ENCODE results near the gene PDF.
"Not testable (repeated sequence)": the region's sequence is repeated elsewhere in the genome, so short reads cannot be mapped to it uniquely, and the experiment has no call there.

The PDF gene, protein sequence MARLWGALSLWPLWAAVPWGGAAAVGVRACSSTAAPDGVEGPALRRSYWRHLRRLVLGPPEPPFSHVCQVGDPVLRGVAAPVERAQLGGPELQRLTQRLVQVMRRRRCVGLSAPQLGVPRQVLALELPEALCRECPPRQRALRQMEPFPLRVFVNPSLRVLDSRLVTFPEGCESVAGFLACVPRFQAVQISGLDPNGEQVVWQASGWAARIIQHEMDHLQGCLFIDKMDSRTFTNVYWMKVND

DNA sequence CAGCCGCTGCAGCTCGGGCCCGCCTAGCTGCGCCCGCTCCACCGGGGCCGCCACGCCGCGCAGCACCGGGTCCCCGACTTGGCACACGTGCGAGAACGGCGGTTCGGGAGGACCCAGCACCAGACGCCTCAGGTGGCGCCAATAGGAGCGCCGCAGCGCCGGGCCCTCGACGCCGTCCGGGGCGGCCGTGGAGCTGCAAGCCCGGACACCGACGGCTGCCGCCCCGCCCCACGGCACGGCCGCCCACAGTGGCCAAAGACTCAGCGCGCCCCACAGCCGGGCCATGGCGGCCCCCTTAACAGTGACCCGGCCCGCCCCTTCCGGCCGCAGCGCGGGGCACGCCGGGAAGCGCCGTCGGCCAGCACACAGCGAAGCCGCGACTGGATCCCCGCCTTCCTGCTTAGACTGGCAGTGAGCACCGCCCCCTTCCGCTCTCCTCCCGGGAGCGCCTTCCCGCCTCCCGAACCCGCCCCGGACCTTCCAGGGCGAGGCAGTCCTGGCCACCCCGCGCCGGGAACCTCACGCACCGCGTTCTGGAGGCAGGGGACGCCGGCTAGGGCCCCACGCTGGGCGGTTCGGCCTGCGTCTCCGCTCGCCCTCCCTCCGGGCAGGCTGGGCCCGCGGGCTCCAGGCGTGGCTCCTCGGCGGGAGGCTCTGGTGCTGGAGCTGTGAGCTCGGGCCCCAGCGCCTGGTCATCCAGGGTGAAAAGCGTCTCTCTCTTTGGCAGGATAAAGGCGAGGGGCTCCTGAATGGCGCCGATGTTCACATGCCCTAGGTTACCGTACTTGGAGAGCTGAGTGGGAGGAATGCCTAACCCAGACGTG lies at the start of gene PDF:
Gene PDF, minus strand, starts transcription at position 303 of the 824 bp plus-strand sequence. Its CDS starts 18 bp downstream, at position 285.
- peak; percentile 96 for DNase-seq

DNA sequence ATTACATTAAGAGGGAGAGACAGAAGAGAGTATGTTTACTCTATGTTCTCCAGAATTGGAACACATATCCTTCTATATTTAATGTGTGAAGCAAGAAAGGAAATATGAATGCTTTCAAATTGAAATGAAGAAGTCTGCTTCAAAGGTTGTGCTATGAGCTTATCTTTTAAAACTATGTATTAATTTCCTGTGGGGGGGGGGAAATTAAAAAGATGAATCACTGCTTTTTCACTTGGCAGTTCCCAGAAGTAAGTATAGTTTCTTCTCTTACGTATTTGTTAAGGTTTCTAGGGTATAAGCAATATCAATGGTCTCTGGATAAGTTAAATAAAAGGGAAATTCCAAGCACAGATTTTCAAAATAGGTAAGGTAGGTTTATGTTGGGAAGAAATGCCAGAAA lies 48.4 kb upstream of the PDF start:
- DNase-seq = no peak

DNA sequence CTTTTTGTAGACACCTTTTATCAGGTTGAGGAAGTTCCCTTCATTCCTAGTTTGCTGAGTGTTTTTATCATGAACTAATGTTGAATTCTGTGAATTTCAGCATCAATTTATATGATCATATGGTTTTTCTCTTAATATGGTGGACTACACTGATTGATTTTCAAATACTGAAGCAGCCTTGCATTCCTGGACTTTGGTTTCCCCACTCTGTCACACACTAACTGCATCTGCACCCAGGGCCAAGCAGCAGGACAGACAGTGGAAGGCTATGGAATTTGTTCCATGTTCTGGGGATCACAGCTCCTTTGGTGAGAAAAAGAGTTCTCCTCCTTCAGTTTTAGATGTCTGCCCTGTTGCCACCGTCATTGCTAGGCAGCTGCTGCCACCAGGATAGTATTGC lies 47.6 kb upstream of the PDF start:
- no peak for DNase-seq

GRCh38 chr16:69376393-69377059 lies 46.1 kb upstream of the PDF start:
- DNase-seq = no peak

DNA sequence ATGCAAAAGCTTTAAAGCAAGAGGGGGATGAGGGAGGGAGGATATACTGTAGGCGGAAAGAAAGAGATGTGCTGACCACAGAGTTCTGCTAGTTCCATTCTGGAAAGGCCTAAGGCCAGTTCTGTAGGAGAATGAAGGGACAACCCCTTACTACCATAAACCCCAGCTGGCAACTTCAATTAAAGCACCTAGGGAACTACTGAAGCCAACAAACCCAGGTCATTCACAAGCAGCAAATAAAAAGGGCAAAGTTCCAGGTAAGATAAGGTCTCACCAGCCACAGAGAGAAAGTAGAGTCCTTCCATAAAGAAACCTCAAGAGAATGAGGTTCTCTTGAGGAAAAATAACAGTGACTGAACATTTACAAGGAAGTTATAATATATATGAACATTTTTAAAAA lies 42.6 kb upstream of the PDF start:
- DNase-seq = no peak

GRCh38 chr16:69371564-69371963 lies 41.2 kb upstream of the PDF start:
- DNase-seq = no peak

DNA sequence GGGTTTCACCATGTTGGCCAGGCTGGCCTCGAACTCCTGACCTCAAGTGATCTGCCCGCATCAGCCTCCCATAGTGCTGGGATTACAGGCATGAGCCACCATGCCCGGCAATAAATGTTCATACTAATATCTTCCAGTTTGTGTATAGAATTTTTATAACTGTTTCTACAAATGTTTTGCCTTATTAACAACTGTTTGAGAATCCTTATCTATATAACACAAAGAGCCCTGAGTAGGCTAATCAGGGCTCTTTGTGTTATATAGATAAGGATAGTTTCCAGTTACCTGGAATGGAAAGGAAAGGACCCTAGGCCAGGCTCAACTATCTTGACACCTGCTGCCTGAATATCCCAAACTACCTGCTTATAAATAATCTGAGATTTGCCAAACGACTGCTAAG lies 38.5 kb upstream of the PDF start:
- no peak for DNase-seq

DNA sequence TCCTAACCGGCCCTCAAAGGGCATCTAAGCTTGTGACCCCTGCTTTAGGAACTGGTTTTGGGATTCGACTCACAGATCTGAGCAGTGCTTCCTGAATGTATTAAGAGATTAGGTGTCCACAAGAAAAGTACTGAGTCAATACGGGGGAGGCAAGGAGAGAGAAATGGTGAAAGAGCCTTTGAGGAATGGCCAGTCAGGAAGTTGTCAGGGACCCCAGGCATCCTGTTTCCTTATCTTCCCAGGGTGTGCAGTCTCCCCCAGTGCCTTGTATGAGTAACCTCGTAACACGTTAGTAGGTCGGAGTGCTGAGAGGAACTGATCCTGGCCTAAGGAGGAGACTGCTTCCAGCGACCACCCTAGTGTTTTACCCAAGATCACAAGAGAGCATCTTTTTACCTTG lies 37.6 kb upstream of the PDF start:
- DNase-seq = no peak

- no peak for DNase-seq
Observed at GRCh38 chr16:69366431-69366830, 36.0 kb upstream of the PDF start.

DNA sequence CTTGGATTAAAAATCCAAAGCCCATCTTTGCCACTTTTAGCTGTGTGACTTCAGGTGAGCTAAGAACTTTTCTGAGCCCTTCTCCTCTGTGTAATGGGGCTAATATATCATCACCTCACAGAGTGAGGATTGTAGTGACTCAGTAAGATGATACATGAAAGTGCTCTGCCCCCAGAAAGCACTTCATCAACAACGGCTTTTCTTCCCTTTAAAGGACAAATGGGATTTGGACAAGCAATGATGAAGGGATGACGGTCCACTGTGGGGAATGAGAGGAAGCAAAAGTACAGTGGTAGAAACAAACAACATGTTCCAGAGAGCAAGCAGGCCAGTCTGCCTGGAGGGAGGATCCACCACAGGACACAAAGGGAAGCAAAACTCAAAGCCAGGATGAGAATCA lies 35.5 kb upstream of the PDF start:
- no peak for DNase-seq

DNA sequence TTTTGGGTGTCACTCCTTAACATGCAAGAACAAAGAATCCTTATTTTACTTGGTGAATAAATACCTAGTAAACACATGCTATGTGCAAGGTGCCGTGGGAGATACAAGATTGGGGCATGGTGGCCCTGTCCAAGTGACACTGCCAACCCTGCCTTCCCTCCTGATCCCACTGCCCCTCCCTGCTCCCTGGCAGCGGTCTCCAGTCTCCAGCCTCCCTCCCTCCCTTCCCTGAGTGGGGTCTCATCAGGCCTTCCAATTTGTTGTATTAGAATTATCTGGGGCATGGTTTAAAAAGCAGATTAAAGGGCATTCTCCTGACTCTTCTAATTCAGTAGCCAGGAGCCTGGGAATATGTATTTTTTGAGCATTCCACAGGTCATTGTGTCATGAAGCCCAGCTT lies 33.7 kb upstream of the PDF start:
- no peak for DNase-seq

DNA sequence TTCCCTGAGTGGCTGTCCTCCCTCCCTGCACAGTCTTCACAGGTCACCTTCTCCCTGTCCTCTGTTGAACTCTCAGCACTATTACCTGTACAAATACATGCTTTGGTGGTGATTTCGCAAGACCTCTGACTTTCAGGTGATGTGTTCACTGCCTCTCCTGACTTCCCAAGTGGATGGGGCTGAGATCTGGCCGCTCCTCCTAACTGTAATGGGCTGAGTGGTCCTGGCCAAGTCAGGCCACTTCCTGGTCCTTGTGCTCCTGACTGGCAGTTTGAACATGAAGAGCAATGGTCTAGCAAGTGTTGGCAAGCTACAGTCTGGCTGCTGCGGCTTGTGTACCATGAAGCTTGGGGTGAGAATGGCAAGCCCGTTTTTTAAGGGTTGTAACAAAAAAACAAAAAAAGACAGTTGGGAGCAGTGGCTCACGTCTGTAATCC lies 32.9 kb upstream of the PDF start:
- no peak for DNase-seq

- not testable (repeated sequence) for DNase-seq
Observed at GRCh38 chr16:69360070-69360469, 29.7 kb upstream of the PDF start.

DNA sequence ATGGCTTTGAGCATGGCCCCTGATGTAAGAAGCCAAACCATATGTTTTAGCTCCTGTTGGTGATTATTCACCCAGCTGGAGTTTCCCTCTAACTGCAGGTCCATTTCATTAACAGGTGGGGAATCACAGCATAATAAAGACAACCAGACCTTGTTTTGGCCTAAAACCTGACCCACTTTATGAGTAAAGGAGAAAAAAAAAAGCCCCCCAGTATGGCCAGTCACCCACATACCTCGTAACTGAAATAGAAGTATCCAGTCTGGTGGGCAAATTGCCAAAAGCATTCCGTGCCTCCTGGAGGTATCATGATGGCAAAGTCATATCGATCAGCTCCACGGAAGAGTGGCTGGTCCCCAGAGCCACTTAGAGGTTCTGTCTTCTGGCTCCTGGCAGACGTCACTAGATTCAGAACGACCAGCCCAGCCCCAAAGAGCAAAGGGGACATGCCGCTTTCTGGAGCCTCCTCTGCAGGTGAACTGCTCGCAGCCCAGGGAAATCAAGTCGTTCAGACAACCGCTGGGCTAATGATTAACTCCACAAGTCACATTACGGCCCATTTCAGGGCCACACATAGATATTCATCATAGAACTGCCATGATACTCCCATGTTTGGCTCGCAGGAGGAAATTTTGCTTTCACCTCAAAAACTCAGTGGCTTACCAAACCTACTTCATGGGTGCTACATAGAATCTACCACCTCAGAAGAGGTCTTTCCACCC lies 21.1 kb upstream of the PDF start, which contains the start of gene TMED6:
Gene TMED6, minus strand, starts transcription at position 478 of the 719 bp plus-strand sequence. Its CDS starts 33 bp downstream, at position 445.
- DNase-seq = no peak

DNA sequence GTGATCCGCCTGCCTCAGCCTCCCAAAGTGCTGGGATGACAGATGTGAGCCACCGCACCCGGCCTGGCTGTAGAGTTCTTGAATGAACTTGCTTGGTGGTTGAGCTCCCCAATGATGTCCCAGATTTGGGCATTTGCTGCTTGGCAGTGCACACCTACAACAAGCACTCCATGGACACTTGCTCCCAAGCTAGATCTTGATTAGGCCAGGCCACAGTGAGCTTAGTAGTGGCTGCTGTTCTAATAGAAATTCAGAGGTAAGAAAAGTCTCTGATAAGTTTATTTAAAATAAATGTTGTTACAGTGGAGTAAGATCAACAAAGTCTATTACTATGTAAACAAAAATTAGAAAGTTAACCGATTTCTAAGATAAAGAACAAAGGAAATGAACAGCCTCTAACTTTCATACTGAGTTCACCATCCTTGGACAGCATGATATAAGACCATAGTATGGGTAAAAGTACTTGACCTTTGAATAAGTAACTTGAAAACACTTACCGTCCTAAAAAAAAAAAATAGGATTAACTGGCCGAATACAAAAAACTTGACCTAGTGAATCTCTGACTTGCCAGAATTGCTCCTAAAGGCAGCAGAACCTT lies 20.2 kb upstream of the PDF start:
- no peak for DNase-seq

DNA sequence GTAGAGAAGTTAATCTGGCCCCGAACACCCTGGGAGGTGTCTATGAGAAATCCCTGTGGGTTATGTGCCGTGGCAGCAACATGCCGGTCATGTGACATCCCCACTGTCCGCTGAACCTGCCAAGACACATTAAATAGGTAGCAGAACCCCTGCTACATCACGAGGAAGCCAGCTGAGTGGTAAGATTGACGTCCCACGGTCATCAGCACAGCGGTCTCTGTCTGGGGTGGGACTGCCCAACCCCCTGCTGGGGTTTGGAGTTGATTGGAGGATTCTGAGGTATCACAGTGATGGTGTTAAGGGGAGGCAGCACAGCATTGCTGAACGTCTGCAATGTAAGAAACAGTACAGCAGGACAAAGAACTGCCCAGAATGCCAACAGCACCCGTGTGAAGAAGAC lies 19.1 kb upstream of the PDF start:
- no peak for DNase-seq

- no peak for DNase-seq
Observed at GRCh38 chr16:69348222-69348621, 17.8 kb upstream of the PDF start.

- DNase-seq = no peak
Observed at GRCh38 chr16:69346683-69347082, 16.3 kb upstream of the PDF start.

DNA sequence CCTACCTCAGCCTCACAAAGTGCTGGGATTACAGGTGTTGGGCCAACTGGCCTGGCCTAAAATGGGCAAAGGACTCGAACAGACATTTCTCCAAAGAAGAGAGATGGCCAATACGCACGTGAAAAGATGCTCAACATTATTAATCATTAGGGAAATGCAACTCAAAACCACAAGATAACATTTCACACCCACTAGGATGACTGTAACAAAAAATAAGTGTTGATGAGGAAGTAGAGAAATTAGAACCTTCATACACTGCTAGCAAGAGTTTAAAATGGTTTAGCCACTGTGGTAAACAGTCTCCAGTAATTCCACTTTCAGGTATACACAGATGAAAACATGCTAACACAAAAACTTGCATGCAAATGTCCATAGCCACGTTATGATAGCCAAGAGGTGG lies 15.5 kb upstream of the PDF start:
- no peak for DNase-seq

DNA sequence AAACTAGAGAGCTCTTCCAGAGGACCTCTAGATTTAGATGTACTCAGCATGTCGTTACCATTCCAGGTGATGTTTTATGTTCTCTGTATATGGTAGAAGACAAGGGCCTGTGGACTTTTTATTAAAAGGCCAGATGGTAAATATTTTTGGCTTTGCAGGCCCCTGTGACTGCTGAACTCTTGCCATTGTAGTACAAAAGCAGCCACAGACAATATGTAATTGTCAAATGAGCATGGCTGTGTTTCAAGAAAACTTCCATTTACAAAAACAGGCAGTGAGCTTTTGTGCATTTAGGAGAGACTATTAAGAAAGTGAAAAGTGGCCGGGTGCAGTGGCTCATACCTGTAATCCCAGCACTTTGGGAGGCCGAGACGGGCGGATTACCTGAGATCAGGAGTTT lies 13.8 kb upstream of the PDF start:
- peak; percentile 29 for DNase-seq

GRCh38 chr16:69340095-69340644 lies 9.8 kb upstream of the PDF start:
- DNase-seq = no peak
